Measurements from ENCODE around the gene FBXL15. TPM values are rescaled to one million over a fixed set of nuclear protein-coding genes. Genes with fewer than 3 reads are reported as not detected.
A peak's percentile ranks its signal among the peaks of the same experiment; 100 is the strongest.

The FBXL15 gene
- total and polyA plus RNA-seq, 2 of the 4 experiments (the other 2 are of a cell fraction) = 3.0 to 8.4 TPM

DNA sequence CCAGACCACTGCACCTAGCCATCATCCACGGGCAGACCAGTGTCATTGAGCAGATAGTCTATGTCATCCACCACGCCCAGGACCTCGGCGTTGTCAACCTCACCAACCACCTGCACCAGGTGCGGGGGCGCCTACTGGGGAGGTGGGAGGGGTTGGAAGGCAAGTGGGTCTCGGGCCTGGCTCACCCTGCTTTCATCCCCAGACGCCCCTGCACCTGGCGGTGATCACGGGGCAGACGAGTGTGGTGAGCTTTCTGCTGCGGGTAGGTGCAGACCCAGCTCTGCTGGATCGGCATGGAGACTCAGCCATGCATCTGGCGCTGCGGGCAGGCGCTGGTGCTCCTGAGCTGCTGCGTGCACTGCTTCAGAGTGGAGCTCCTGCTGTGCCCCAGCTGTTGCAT, 20.6 kb upstream of the FBXL15 start:
- no TSS peak for BruUV-seq (replicated peaks)
- Histone ChIP-seq H3K27ac (ENCODE audit: insufficient read depth, low read length) (no peak overlapping the region; the same call in 1 of the 2 replicates), H2BK20ac (ENCODE audit: low read depth, low read length) (no peak overlapping the region), H2BK5ac (ENCODE audit: low read depth, low read length, poor library complexity, severe bottlenecking) (no peak overlapping the region), H3K36me3 (ENCODE audit: control insufficient read depth, insufficient read depth, low read length) (peaks cover 26% of the 10 kb centered on the region), H3K18ac (ENCODE audit: low read depth, low read length) (no peak overlapping the region), H2AK5ac (ENCODE audit: low read depth, low read length) (peak overlapping the region; percentile 83), H3K9me3 (ENCODE audit: control insufficient read depth, insufficient read depth, low read length) (no peaks in the 10 kb centered on the region), H3K4ac (ENCODE audit: low read depth, low read length) (no peak overlapping the region), H3K14ac (replicated peaks; ENCODE audit: low read depth, low read length) (no peak overlapping the region), H3K4me1 (ENCODE audit: control insufficient read depth, insufficient read depth, low read length) (peaks cover 15% of the 10 kb centered on the region), H3K27me3 (ENCODE audit: control insufficient read depth, insufficient read depth, low read length) (no peaks in the 10 kb centered on the region), H2BK120ac (ENCODE audit: low read depth, low read length) (no peak overlapping the region), H4K20me1 (ENCODE audit: insufficient read depth, low read length) (peaks cover 6% of the 10 kb centered on the region), H4K91ac (ENCODE audit: insufficient read depth, low read depth, low read length) (no peak overlapping the region), H4K5ac (ENCODE audit: low read depth, low read length) (peak overlapping the region; percentile 77; the same call in 1 of the 2 replicates), H2BK15ac (ENCODE audit: low read depth, low read length) (no peak overlapping the region), H4K8ac (ENCODE audit: low read depth in 2 of 2, low read length in 2 of 2) (peak overlapping the region; percentile 83 to 84; a peak in 2 of 4 replicates), H3K9me1 (ENCODE audit: insufficient read depth, low read length) (peaks cover 6% of the 10 kb centered on the region; the same call in 1 of the 2 replicates), H3K4me3 (ENCODE audit: insufficient read depth, low read depth, low read length) (no peak overlapping the region), H3K23ac (ENCODE audit: low read depth, low read length) (no peak overlapping the region), H3K4me2 (ENCODE audit: low read depth, low read length) (no peak overlapping the region), H3K9ac (ENCODE audit: low read depth, low read length) (peak overlapping the region; percentile 77), H3K79me1 (ENCODE audit: low read depth in 1 of 2, low read length in 2 of 2) (peaks cover 26 to 31% of the 10 kb centered on the region in 2 experiments), H2AK9ac (replicated peaks; ENCODE audit: low read depth, low read length, poor library complexity) (peak overlapping the region; percentile 90), H3K56ac (ENCODE audit: extremely low read depth, insufficient read depth, low read length) (no peak overlapping the region), H2AFZ (replicated peaks; ENCODE audit: low read length, poor library complexity) (no peak overlapping the region)
- ChIA-PET CTCF (interaction anchor here (0.6 to 1.8 kb wide), 4 partner anchors 20 to 170 kb away, joined by 3 to 9 read pairs (median 5); no protein-coding TSS in a partner anchor), POLR2A (ENCODE audit: unreplicated experiment) (no interaction called here)
- ATAC-seq (ENCODE audit: low read depth) (no peak), DNase-seq (no peak)
- intact Hi-C loops (cut with micrococcal nuclease) = no loop called here
- WGBS, 2 experiments (ENCODE audit: extremely low coverage in 2 of 2, insufficient read length in 1 of 2) = 93% methylated on average over 6 of the region's 17 CpGs; no CpG with 5 or more reads in 1 of the 2 experiments
- in situ Hi-C loops (cut with MboI; ENCODE audit: low sequenced_read_pairs) = no loop called here
- dilution Hi-C loops (cut with HindIII; ENCODE audit: low sequenced_read_pairs, unreplicated experiment) = no loop called here
- no peak for TF ChIP-seq NFE2L2 (IDR thresholded peaks at IDR 0.05; ENCODE audit: low read depth, low read length)
- no peak for TF ChIP-seq MXI1 (IDR thresholded peaks at IDR 0.05; ENCODE audit: borderline replicate concordance, low read depth, low read length)
- TF ChIP-seq, protein P1, sequence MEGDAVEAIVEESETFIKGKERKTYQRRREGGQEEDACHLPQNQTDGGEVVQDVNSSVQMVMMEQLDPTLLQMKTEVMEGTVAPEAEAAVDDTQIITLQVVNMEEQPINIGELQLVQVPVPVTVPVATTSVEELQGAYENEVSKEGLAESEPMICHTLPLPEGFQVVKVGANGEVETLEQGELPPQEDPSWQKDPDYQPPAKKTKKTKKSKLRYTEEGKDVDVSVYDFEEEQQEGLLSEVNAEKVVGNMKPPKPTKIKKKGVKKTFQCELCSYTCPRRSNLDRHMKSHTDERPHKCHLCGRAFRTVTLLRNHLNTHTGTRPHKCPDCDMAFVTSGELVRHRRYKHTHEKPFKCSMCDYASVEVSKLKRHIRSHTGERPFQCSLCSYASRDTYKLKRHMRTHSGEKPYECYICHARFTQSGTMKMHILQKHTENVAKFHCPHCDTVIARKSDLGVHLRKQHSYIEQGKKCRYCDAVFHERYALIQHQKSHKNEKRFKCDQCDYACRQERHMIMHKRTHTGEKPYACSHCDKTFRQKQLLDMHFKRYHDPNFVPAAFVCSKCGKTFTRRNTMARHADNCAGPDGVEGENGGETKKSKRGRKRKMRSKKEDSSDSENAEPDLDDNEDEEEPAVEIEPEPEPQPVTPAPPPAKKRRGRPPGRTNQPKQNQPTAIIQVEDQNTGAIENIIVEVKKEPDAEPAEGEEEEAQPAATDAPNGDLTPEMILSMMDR (conservative IDR thresholded peaks at IDR 0.05; ENCODE audit: low read depth, low read length) = no peak
- no peak for TF ChIP-seq RCOR1 (IDR thresholded peaks at IDR 0.05; ENCODE audit: insufficient replicate concordance, low read length)
- no peak for TF ChIP-seq RAD21 (IDR thresholded peaks at IDR 0.05; ENCODE audit: low read length)
- TF ChIP-seq MAZ (IDR thresholded peaks at IDR 0.05; ENCODE audit: borderline replicate concordance, low read depth, low read length) = no peak
- TF ChIP-seq BHLHE40 (IDR thresholded peaks at IDR 0.05; ENCODE audit: low read depth, low read length) = no peak
- TF ChIP-seq RFX5 (IDR thresholded peaks at IDR 0.05; ENCODE audit: low read depth, low read length) = no peak
- TF ChIP-seq CEBPB (IDR thresholded peaks at IDR 0.05; ENCODE audit: low read depth, low read length) = no peak
- no peak for TF ChIP-seq CHD1 (IDR thresholded peaks at IDR 0.05; ENCODE audit: low read depth, low read length)
- TF ChIP-seq, protein P2, sequence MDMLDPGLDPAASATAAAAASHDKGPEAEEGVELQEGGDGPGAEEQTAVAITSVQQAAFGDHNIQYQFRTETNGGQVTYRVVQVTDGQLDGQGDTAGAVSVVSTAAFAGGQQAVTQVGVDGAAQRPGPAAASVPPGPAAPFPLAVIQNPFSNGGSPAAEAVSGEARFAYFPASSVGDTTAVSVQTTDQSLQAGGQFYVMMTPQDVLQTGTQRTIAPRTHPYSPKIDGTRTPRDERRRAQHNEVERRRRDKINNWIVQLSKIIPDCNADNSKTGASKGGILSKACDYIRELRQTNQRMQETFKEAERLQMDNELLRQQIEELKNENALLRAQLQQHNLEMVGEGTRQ (IDR thresholded peaks at IDR 0.05; ENCODE audit: low read depth, low read length) = no peak
- no peak for TF ChIP-seq FOS (IDR thresholded peaks at IDR 0.05; ENCODE audit: low read depth, low read length)
- no peak for TF ChIP-seq SMC3 (IDR thresholded peaks at IDR 0.05; ENCODE audit: low read depth, low read length)
- TF ChIP-seq, protein P3, sequence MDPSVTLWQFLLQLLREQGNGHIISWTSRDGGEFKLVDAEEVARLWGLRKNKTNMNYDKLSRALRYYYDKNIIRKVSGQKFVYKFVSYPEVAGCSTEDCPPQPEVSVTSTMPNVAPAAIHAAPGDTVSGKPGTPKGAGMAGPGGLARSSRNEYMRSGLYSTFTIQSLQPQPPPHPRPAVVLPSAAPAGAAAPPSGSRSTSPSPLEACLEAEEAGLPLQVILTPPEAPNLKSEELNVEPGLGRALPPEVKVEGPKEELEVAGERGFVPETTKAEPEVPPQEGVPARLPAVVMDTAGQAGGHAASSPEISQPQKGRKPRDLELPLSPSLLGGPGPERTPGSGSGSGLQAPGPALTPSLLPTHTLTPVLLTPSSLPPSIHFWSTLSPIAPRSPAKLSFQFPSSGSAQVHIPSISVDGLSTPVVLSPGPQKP (IDR thresholded peaks at IDR 0.05; ENCODE audit: borderline replicate concordance, low read depth, low read length) = no peak
- no peak for TF ChIP-seq POLR2A (IDR thresholded peaks at IDR 0.05; ENCODE audit: low read depth, low read length)
- no peak for TF ChIP-seq MAFK (IDR thresholded peaks at IDR 0.05; ENCODE audit: low read depth, low read length)
